GM21447 (cell line): ENCODE results near the gene CD36.

Experiments used
- ATAC-seq: cut with Tn5 transposase; IDR thresholded peaks from one replicate; pipeline ENCODE4 v1.9.1; 2021; ENCODE audit not compliant: unreplicated experiment

CD36 gene

GRCh38 chr7:80686576-80686975, 48.1 kb downstream of the CD36 start:
- ATAC-seq, result no peak

- peak; percentile 81 for ATAC-seq
Measured at GRCh38 chr7:80699045-80699638, 60.7 kb downstream of the CD36 start.

- ATAC-seq, result no peak
Measured at GRCh38 chr7:80699721-80700256, 61.3 kb downstream of the CD36 start.

GRCh38 chr7:80703272-80703671, 64.8 kb downstream of the CD36 start:
- ATAC-seq, result no peak

GRCh38 chr7:80705130-80705781, 66.8 kb downstream of the CD36 start:
- no peak for ATAC-seq

- no peak for ATAC-seq
Measured at GRCh38 chr7:80707318-80707717, 68.9 kb downstream of the CD36 start.

- no peak for ATAC-seq
Measured at GRCh38 chr7:80708123-80708522, 69.7 kb downstream of the CD36 start.

GRCh38 chr7:80711531-80711930, 73.1 kb downstream of the CD36 start:
- ATAC-seq, result no peak

GRCh38 chr7:80719261-80719660, 80.8 kb downstream of the CD36 start:
- ATAC-seq, result no peak

- ATAC-seq, result no peak
Measured at GRCh38 chr7:80720146-80720545, 81.7 kb downstream of the CD36 start.

GRCh38 chr7:80721883-80722615, 83.6 kb downstream of the CD36 start:
- no peak for ATAC-seq

GRCh38 chr7:80722616-80723195, 84.3 kb downstream of the CD36 start:
- no peak for ATAC-seq

- ATAC-seq, result no peak
Measured at GRCh38 chr7:80724249-80724871, 85.9 kb downstream of the CD36 start.

- ATAC-seq, result no peak
Measured at GRCh38 chr7:80725181-80725611, 86.8 kb downstream of the CD36 start.
